IPS-18a (cell line): ENCODE data around the gene NEIL3.
"Not testable (repeated sequence)": the region's sequence is repeated elsewhere in the genome, so short reads cannot be mapped to it uniquely, and the experiment has no call there.

Experiments used
- H3K27ac ChIP-seq: one replicate; pipeline ENCODE4 v1.5.1; 2013; ENCODE audit warnings: low read length
- H3K27me3 ChIP-seq: one replicate; pipeline ENCODE4 v1.6.1; 2013; ENCODE audit warnings: mild to moderate bottlenecking, low read length; ENCODE audit not compliant: control insufficient read depth, insufficient read depth
- H3K36me3 ChIP-seq: one replicate; pipeline ENCODE4 v1.6.1; 2013; ENCODE audit warnings: low read depth, low read length; ENCODE audit not compliant: control insufficient read depth
- H3K4me1 ChIP-seq: one replicate; pipeline ENCODE4 v1.6.1; 2013; ENCODE audit warnings: low read depth, low read length; ENCODE audit not compliant: control insufficient read depth
- H3K4me3 ChIP-seq: one replicate; pipeline ENCODE4 v1.5.1; 2013; ENCODE audit warnings: low read length
- H3K9ac ChIP-seq: one replicate; pipeline ENCODE4 v1.6.1; 2013; ENCODE audit warnings: mild to moderate bottlenecking, low read length, moderate library complexity
- H3K9me3 ChIP-seq: one replicate; pipeline ENCODE4 v1.6.1; 2013; ENCODE audit warnings: low read depth, low read length; ENCODE audit not compliant: control insufficient read depth

Gene NEIL3

GRCh38 chr4:177304864-177305263 lies 4.8 kb upstream of the NEIL3 start:
- not testable (repeated sequence) for H3K4me1 ChIP-seq, H3K27me3 ChIP-seq, H3K9me3 ChIP-seq, H3K27ac ChIP-seq, H3K36me3 ChIP-seq, H3K4me3 ChIP-seq, H3K9ac ChIP-seq

DNA sequence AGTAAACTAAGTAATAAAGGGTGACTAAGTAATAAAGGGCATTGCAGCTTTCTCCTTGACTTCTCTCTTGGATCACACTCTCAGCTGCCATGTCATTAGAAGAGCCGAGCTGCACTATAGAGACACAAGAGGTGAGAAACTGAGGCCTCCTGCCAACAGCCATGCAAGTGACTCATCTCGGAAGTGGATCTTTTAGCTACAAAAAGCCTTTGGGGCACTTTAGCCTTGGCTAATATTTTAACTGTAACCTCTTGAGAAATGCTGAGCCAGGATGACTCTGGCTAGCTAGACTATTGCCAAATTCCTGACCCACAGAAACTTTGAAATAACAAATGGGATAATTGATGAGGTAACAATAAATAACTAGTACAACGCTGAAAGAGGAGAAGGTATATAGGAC lies 1.5 kb upstream of the NEIL3 start:
- Histone ChIP-seq H3K9me3 (no peaks in the 10 kb centered on the region), H3K4me3 (no peak overlapping the region), H3K4me1 (no peaks in the 10 kb centered on the region), H3K36me3 (no peaks in the 10 kb centered on the region), H3K27me3 (no peaks in the 10 kb centered on the region), H3K9ac (no peak overlapping the region), H3K27ac (no peak overlapping the region)

DNA sequence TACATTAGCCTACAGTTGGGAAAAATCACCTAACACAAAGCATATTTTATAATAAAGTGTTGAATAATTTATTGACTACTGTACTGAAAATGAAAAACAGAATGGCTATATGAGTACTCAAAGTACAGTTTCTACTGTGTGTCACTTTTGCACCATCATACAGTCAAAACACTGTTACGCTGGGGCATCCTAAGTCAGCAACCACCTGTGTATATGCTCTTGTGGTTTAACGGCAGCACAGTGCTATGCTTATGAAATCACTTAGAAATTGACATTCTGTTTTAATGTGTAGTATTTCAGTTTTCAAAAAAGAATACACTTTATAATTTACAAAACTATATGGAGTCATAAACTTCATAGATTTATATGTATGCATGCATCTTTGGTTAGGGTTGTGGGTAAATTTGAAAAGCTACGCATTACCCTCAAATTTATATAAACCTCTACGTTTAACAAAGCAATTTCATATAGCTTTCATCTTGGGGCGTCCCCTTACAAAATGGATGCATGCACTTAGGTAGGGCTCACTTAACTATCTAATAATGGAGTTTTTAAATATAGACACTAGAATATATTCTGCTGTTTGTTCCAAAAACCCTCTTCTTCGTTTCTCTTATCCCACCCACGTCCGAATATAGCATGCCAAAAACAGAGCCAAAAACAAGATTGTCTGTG lies 690 bp upstream of the NEIL3 start:
- Histone ChIP-seq H3K9me3 (no peaks in the 10 kb centered on the region), H3K27ac (no peak overlapping the region), H3K4me1 (no peaks in the 10 kb centered on the region), H3K4me3 (peak overlapping the region; percentile 94), H3K9ac (no peak overlapping the region), H3K36me3 (no peaks in the 10 kb centered on the region), H3K27me3 (no peaks in the 10 kb centered on the region)

- H3K4me3 ChIP-seq, result no peak overlapping the region
- no peaks in the 10 kb centered on the region for H3K4me1 ChIP-seq
- H3K27me3 ChIP-seq, result no peaks in the 10 kb centered on the region
- no peaks in the 10 kb centered on the region for H3K36me3 ChIP-seq
- no peak overlapping the region for H3K9ac ChIP-seq
- H3K27ac ChIP-seq, result no peak overlapping the region
- H3K9me3 ChIP-seq, result no peaks in the 10 kb centered on the region
Measured at GRCh38 chr4:177311589-177311988, 1.9 kb downstream of the NEIL3 start.

DNA sequence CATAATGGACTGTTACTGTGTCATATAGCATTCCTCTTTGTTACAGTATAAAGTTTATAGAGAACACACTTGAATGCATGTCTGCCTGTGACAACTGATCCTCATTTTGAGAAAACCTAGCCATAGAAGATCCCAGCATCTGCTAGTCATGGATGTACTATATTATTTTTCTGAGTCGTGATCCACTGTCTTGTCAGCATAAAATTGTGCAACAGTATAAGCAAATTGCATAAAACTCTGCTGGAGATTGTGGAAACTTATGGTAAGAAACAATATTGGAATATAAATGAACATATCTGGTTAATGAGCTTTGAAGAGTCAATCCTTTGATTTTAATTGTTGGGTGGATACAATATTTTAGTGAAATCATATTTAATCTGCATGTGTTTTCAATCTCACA lies 3.6 kb downstream of the NEIL3 start:
- no peaks in the 10 kb centered on the region for H3K4me1 ChIP-seq
- no peak overlapping the region for H3K4me3 ChIP-seq
- H3K27me3 ChIP-seq, result no peaks in the 10 kb centered on the region
- H3K9ac ChIP-seq, result no peak overlapping the region
- no peak overlapping the region for H3K27ac ChIP-seq
- H3K9me3 ChIP-seq, result no peaks in the 10 kb centered on the region
- no peaks in the 10 kb centered on the region for H3K36me3 ChIP-seq

GRCh38 chr4:177315767-177316464 lies 6.2 kb downstream of the NEIL3 start:
- no peaks in the 10 kb centered on the region for H3K9me3 ChIP-seq
- no peaks in the 10 kb centered on the region for H3K36me3 ChIP-seq
- no peak overlapping the region for H3K9ac ChIP-seq
- no peak overlapping the region for H3K4me3 ChIP-seq
- no peaks in the 10 kb centered on the region for H3K27me3 ChIP-seq
- H3K27ac ChIP-seq, result no peak overlapping the region
- H3K4me1 ChIP-seq, result no peaks in the 10 kb centered on the region

GRCh38 chr4:177320721-177321120 lies 11.0 kb downstream of the NEIL3 start:
- H3K9me3 ChIP-seq, result no peaks in the 10 kb centered on the region
- peaks cover 23% of the 10 kb centered on the region for H3K36me3 ChIP-seq
- no peak overlapping the region for H3K9ac ChIP-seq
- H3K27ac ChIP-seq, result no peak overlapping the region
- H3K4me3 ChIP-seq, result no peak overlapping the region
- no peaks in the 10 kb centered on the region for H3K27me3 ChIP-seq
- no peaks in the 10 kb centered on the region for H3K4me1 ChIP-seq

DNA sequence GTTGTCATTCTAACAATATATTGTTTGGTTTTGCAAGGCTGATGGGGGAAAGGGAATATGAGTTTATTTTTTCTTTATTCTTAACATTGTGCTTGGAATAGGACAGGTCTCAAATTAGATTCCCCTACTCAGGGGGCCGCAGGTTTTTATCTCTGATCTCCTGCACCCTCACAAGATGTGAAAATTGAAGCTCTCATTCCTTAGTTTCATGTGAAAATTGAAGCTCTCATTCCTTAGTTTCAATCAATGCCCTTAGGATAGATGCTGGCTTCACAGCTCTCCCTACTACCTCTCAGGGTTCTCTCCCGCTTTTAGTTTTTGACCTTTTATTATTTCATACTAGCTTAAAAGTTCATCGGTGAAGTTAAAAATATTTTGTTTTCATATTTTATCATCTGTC lies 12.0 kb downstream of the NEIL3 start:
- Histone ChIP-seq H3K27me3 (no peaks in the 10 kb centered on the region), H3K36me3 (peaks cover 23% of the 10 kb centered on the region), H3K9ac (no peak overlapping the region), H3K4me3 (no peak overlapping the region), H3K4me1 (no peaks in the 10 kb centered on the region), H3K9me3 (no peaks in the 10 kb centered on the region), H3K27ac (no peak overlapping the region)

DNA sequence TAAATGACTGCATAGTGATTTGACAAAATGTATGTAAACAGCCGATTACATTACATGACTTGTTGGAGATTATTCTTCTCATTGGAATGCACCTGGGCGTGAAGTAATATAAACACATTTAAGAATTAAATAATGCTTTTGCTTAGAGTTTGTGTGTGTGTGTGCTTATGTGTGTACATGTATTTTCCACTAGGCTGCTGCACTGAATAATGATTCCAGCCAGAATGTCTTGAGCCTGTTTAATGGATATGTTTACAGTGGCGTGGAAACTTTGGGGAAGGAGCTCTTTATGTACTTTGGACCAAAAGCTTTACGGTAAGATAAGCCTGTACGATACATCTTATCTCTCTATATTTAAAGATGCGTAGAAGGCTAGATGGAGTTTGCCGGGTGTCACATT lies 12.6 kb downstream of the NEIL3 start:
- no peak overlapping the region for H3K9ac ChIP-seq
- no peaks in the 10 kb centered on the region for H3K4me1 ChIP-seq
- no peak overlapping the region for H3K27ac ChIP-seq
- no peak overlapping the region for H3K4me3 ChIP-seq
- no peaks in the 10 kb centered on the region for H3K9me3 ChIP-seq
- H3K36me3 ChIP-seq, result peaks cover 23% of the 10 kb centered on the region
- no peaks in the 10 kb centered on the region for H3K27me3 ChIP-seq

GRCh38 chr4:177322881-177323280 lies 13.2 kb downstream of the NEIL3 start:
- Histone ChIP-seq H3K27ac (no peak overlapping the region), H3K9ac (no peak overlapping the region), H3K4me3 (no peak overlapping the region), H3K4me1 (no peaks in the 10 kb centered on the region), H3K27me3 (no peaks in the 10 kb centered on the region), H3K9me3 (no peaks in the 10 kb centered on the region), H3K36me3 (peaks cover 23% of the 10 kb centered on the region)

- no peaks in the 10 kb centered on the region for H3K9me3 ChIP-seq
- H3K27me3 ChIP-seq, result no peaks in the 10 kb centered on the region
- H3K4me3 ChIP-seq, result no peak overlapping the region
- H3K9ac ChIP-seq, result no peak overlapping the region
- H3K4me1 ChIP-seq, result no peaks in the 10 kb centered on the region
- no peak overlapping the region for H3K27ac ChIP-seq
- peaks cover 23% of the 10 kb centered on the region for H3K36me3 ChIP-seq
Measured at GRCh38 chr4:177323416-177323815, 13.7 kb downstream of the NEIL3 start.

DNA sequence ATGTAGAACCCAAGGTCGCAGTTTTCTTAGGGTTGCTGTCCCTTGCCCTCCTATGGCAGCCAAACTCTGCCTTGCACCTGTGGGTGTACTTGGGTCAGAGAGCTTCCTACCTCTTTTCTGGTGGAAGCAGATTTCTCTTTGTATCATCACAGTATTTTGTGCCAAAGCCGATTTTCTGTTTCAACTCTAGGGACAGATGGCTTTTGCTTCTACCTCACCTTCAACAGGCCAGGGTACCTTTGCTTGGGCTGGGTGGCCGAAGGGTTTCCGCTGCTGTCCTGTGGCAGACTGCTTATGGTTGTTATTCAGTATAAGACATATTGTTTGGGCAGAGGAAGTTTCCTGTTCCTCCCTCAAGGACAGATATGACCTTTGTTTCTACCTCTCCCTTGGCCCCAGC lies 22.4 kb downstream of the NEIL3 start:
- H3K36me3 ChIP-seq, result peaks cover 7% of the 10 kb centered on the region
- no peak overlapping the region for H3K4me3 ChIP-seq
- H3K9ac ChIP-seq, result no peak overlapping the region
- no peaks in the 10 kb centered on the region for H3K4me1 ChIP-seq
- H3K27me3 ChIP-seq, result no peaks in the 10 kb centered on the region
- no peak overlapping the region for H3K27ac ChIP-seq
- peaks cover 3% of the 10 kb centered on the region for H3K9me3 ChIP-seq
